GM12878 (cell line): ENCODE measurements around the gene BTG4. TPM values are rescaled to one million over a fixed set of nuclear protein-coding genes. Genes with fewer than 3 reads are reported as not detected.

Source experiments
- ATAC-seq: fragments of 200-7000 bp; cut with Tn5 transposase; 3 replicates; pipeline ENCODE4 v1.9.1; 2020; ENCODE audit warnings: mild to moderate bottlenecking, moderate library complexity
- BruUV-seq: library from RNA; stranded (reverse); fragments of 400-500 nt; replicated peaks from 2 replicates; lab custom pipeline; 2021; lab: Mats Ljungman, UMichigan
- CTCF ChIA-PET: fragments of 300-600 bp; sonication (Branson Sonifier 250); formaldehyde crosslinking; extraction: SDS; loops from one replicate; lab custom pipeline; 2021; ENCODE audit warnings: inconsistent platforms; lab: Yijun Ruan, JAX
- POLR2A ChIA-PET: fragments of 350-600 bp; formaldehyde crosslinking; extraction: SDS; loops from one replicate; lab custom pipeline; 2021; ENCODE audit warnings: inconsistent platforms; lab: Charles Lee
- RAD21 ChIA-PET: fragments of 300-600 bp; sonication (Branson Sonifier 250); formaldehyde crosslinking; loops from one replicate; lab custom pipeline; 2023; ENCODE audit warnings: antibody characterized with exemption; ENCODE audit not compliant: unreplicated experiment; lab: Charles Lee
- SMC1A ChIA-PET: fragments of 300-600 bp; sonication (Branson Sonifier 250); formaldehyde crosslinking; loops from one replicate; lab custom pipeline; 2023; ENCODE audit not compliant: unreplicated experiment, uncharacterized antibody; lab: Charles Lee
- DNase-seq: peaks from one replicate; pipeline ENCODE4 v3.0.0-alpha.2; 2011; ENCODE audit warnings: low read depth, low spot score
- FAIRE-seq: peaks from 3 replicates; lab custom pipeline; 2011; peaks lifted over from hg19 to GRCh38; lab: Jason Lieb, UNC
- H2AFZ ChIP-seq: 2 replicates; pipeline ENCODE4 v1.6.0; 2011; ENCODE audit warnings: low read depth, low read length, control low read depth; ENCODE audit not compliant: control insufficient read depth
- H3K27ac ChIP-seq: 2 replicates; pipeline ENCODE4 v1.5.1; 2011; ENCODE audit warnings: control low read depth; ENCODE audit not compliant: control insufficient read depth, insufficient read depth
- H3K27me3 ChIP-seq, 2 experiments: replicated peaks in 1 of 2; 2 replicates each; pipeline versions ENCODE4 v1.6.0 to v1.6.1; 2011; ENCODE audit warnings: low read length in 1 of 2; ENCODE audit not compliant: control insufficient read depth in 2 of 2, insufficient read depth in 2 of 2
- H3K36me3 ChIP-seq, 2 experiments: 2 replicates each; pipeline ENCODE4 v1.5.1; 2011; ENCODE audit warnings: low read length in 1 of 2; ENCODE audit not compliant: control insufficient read depth in 2 of 2, insufficient read depth in 2 of 2
- H3K4me1 ChIP-seq: 2 replicates; pipeline ENCODE4 v1.6.1; 2011; ENCODE audit warnings: mild to moderate bottlenecking, low read length, moderate library complexity, mixed read lengths; ENCODE audit not compliant: control insufficient read depth, insufficient read depth
- H3K4me2 ChIP-seq: 2 replicates; pipeline ENCODE4 v1.6.0; 2011; ENCODE audit warnings: control low read depth; ENCODE audit not compliant: control insufficient read depth, insufficient read depth
- H3K4me3 ChIP-seq: fragments of 200-600 bp; sonication (generic); 2 replicates; pipeline ENCODE4 v1.5.1; 2016
- H3K79me2 ChIP-seq: 2 replicates; pipeline ENCODE4 v1.6.0; 2011; ENCODE audit warnings: low read length; ENCODE audit not compliant: control insufficient read depth, insufficient read depth
- H3K9ac ChIP-seq: 2 replicates; pipeline ENCODE4 v1.8.0; 2011; ENCODE audit warnings: low read length, control low read depth, mixed read lengths; ENCODE audit not compliant: control insufficient read depth, insufficient read depth
- H3K9me3 ChIP-seq: replicated peaks from 3 replicates; pipeline ENCODE4 v1.5.1; 2011; ENCODE audit warnings: mild to moderate bottlenecking, low read length; ENCODE audit not compliant: control insufficient read depth, insufficient read depth
- H4K20me1 ChIP-seq: 2 replicates; pipeline ENCODE4 v1.6.0; 2011; ENCODE audit not compliant: control insufficient read depth, insufficient read depth
- BCL11A ChIP-seq: IDR thresholded peaks from 2 replicates; pipeline ENCODE4 v1.6.1; 2011; ENCODE audit warnings: low read depth, low read length
- CHD2 ChIP-seq: IDR thresholded peaks from 2 replicates; pipeline ENCODE4 v1.6.1; 2011; ENCODE audit warnings: low read depth, low read length, improper control_type of control experiment, borderline replicate concordance
- CHD4 ChIP-seq: fragments of 200-600 bp; sonication (generic); IDR thresholded peaks from 2 replicates; pipeline ENCODE4 v1.6.1; 2016; ENCODE audit warnings: mild to moderate bottlenecking
- FOXM1 ChIP-seq: IDR thresholded peaks from 2 replicates; pipeline ENCODE4 v1.6.1; 2012; ENCODE audit warnings: low read depth, mild to moderate bottlenecking, inconsistent platforms, low read length, moderate library complexity
- JUND ChIP-seq: IDR thresholded peaks from 2 replicates; pipeline ENCODE4 v1.6.1; 2012; ENCODE audit warnings: low read depth, mild to moderate bottlenecking, low read length, improper control_type of control experiment, moderate library complexity
- MTA3 ChIP-seq: IDR thresholded peaks from 2 replicates; pipeline ENCODE4 v1.6.1; 2012; ENCODE audit warnings: low read length, inconsistent platforms, borderline replicate concordance
- SIN3A ChIP-seq: IDR thresholded peaks from 2 replicates; pipeline ENCODE4 v1.6.1; 2012; ENCODE audit warnings: low read depth, low read length, improper control_type of control experiment
- WGBS: methylation state at CpG from one replicate; pipeline ENCODE4 v1.1.6; 2016; ENCODE audit warnings: low lambda C conversion rate; ENCODE audit not compliant: insufficient replicate concordance, insufficient coverage; ENCODE audit errors: missing lambda C conversion rate; 5-methylcytosine and 5-hydroxymethylcytosine counted together
- in situ Hi-C: fragments of 300-500 bp; cut with MboI; formaldehyde crosslinking; loops from 9 replicates; pipeline ENCODE4 v1.14.3; 2018; ENCODE audit warnings: mixed read lengths
- intact Hi-C: fragments of 100-400 bp; cut with micrococcal nuclease; formaldehyde crosslinking; loops from one replicate; pipeline ENCODE4 v1.14.2; 2022; ENCODE audit not compliant: unreplicated experiment
- polyA plus RNA-seq, 11 experiments: library from polyadenylated mRNA; depleted of rRNA in 4 of 11; unstranded in 6 of 11; stranded (reverse) in 5 of 11; fragments of >200 nt; fragmentation: Nextera tagmentation in 4 of 11; fragmentation: Illumina TruSeq in 1 of 11; extraction: Ambion mirVana in 4 of 11; extraction: Trizol in 1 of 11; gene quantifications; 1 replicate in 1 of 11; 2 replicates in 10 of 11; pipeline versions ENCODE4 v1.2.1 to v1.2.3, GENCODE V29; 2011 to 2016; ENCODE audit warnings: inconsistent platforms in 2 of 11, missing spikeins in 2 of 11, low read depth in 1 of 11
- total RNA-seq, 4 experiments: library from RNA; depleted of rRNA in 3 of 4; stranded (reverse); fragments of >200 nt in 3 of 4; fragmentation: Illumina TruSeq in 1 of 4; extraction: Trizol in 1 of 4; gene quantifications; 2 replicates each; pipeline versions ENCODE4 v1.2.1 to v1.2.3, GENCODE V29; 2013 to 2021
- TF ChIP-seq, protein P1 (sequence below): fragments of 150-350 bp; IDR thresholded peaks from 2 replicates; pipeline ENCODE4 v1.6.1; 2016; ENCODE audit warnings: low read depth, low read length
- TF ChIP-seq, protein P2 (sequence below): fragments of 450-650 bp; IDR thresholded peaks from 2 replicates; pipeline ENCODE4 v1.6.1; 2016; ENCODE audit warnings: mild to moderate bottlenecking
- TF ChIP-seq, protein P3 (sequence below): fragments of 450-650 bp; IDR thresholded peaks from 2 replicates; pipeline ENCODE4 v1.6.1; 2017; ENCODE audit warnings: mild to moderate bottlenecking, moderate library complexity
- TF ChIP-seq, protein P4 (sequence below): fragments of 150-350 bp; IDR thresholded peaks from 2 replicates; pipeline ENCODE4 v1.6.1; 2014; ENCODE audit warnings: mild to moderate bottlenecking, low read depth, low read length

BTG4 gene
- total and polyA plus RNA-seq, 10 of the 15 experiments (the other 5 are each of a cell fraction or from before 2014, with no cell fraction given) = 0.14 TPM; not detected in 9

DNA sequence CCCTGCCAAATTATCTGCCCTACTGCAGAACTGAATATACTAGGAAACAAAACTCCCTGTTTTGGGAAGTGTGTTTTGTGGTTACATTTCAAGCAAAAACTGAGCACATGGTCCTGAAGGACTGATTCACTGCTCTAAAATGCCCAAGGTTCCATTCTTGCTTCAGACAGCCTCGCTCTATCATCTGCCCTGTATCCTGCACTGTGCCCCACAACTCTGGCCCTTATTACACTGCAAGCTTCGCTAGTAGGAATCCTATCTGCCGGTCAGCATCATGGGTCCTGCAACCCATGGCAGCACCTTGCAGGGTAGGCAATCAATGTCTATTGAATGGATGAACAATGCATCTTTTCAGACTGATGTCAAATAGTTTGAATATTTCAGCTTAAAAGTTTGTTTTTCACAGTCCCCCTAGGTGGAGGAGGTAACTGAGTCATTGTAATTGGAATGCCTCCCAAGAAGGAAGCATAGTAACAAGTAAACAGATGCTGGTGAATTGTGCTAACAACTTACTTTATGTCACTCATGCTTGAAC is 49.7 kb upstream of the BTG4 start (continued):
- TF ChIP-seq, protein P1, sequence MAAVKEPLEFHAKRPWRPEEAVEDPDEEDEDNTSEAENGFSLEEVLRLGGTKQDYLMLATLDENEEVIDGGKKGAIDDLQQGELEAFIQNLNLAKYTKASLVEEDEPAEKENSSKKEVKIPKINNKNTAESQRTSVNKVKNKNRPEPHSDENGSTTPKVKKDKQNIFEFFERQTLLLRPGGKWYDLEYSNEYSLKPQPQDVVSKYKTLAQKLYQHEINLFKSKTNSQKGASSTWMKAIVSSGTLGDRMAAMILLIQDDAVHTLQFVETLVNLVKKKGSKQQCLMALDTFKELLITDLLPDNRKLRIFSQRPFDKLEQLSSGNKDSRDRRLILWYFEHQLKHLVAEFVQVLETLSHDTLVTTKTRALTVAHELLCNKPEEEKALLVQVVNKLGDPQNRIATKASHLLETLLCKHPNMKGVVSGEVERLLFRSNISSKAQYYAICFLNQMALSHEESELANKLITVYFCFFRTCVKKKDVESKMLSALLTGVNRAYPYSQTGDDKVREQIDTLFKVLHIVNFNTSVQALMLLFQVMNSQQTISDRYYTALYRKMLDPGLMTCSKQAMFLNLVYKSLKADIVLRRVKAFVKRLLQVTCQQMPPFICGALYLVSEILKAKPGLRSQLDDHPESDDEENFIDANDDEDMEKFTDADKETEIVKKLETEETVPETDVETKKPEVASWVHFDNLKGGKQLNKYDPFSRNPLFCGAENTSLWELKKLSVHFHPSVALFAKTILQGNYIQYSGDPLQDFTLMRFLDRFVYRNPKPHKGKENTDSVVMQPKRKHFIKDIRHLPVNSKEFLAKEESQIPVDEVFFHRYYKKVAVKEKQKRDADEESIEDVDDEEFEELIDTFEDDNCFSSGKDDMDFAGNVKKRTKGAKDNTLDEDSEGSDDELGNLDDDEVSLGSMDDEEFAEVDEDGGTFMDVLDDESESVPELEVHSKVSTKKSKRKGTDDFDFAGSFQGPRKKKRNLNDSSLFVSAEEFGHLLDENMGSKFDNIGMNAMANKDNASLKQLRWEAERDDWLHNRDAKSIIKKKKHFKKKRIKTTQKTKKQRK = no peak
- TF ChIP-seq MTA3 (no peak), JUND (no peak)
- TF ChIP-seq, all 136 proteins: peak for 0

DNA sequence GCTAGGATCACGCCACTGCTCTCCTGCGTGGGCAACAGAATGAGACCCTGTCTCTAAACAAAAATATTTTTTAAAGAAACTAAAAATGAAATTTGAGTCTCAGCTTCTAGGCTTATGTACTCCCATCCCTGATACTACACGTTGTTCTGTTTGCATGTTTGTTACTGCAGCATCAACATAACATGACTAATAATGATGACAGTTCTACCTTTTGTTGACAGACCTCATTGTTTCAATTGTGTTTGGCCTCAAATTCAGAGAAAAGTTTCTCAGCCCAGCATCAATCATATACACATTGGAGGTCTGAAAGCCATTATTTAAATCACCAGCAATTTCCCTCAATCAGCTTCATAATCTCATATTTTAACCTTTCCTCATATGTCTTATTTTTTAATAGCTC is 49.1 kb upstream of the BTG4 start:
- TF ChIP-seq, protein P2, sequence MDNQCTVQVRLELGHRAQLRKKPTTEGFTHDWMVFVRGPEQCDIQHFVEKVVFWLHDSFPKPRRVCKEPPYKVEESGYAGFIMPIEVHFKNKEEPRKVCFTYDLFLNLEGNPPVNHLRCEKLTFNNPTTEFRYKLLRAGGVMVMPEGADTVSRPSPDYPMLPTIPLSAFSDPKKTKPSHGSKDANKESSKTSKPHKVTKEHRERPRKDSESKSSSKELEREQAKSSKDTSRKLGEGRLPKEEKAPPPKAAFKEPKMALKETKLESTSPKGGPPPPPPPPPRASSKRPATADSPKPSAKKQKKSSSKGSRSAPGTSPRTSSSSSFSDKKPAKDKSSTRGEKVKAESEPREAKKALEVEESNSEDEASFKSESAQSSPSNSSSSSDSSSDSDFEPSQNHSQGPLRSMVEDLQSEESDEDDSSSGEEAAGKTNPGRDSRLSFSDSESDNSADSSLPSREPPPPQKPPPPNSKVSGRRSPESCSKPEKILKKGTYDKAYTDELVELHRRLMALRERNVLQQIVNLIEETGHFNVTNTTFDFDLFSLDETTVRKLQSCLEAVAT = no peak
- no peak for TF ChIP-seq SIN3A
- no peak for TF ChIP-seq CHD4
- TF ChIP-seq, protein P3, sequence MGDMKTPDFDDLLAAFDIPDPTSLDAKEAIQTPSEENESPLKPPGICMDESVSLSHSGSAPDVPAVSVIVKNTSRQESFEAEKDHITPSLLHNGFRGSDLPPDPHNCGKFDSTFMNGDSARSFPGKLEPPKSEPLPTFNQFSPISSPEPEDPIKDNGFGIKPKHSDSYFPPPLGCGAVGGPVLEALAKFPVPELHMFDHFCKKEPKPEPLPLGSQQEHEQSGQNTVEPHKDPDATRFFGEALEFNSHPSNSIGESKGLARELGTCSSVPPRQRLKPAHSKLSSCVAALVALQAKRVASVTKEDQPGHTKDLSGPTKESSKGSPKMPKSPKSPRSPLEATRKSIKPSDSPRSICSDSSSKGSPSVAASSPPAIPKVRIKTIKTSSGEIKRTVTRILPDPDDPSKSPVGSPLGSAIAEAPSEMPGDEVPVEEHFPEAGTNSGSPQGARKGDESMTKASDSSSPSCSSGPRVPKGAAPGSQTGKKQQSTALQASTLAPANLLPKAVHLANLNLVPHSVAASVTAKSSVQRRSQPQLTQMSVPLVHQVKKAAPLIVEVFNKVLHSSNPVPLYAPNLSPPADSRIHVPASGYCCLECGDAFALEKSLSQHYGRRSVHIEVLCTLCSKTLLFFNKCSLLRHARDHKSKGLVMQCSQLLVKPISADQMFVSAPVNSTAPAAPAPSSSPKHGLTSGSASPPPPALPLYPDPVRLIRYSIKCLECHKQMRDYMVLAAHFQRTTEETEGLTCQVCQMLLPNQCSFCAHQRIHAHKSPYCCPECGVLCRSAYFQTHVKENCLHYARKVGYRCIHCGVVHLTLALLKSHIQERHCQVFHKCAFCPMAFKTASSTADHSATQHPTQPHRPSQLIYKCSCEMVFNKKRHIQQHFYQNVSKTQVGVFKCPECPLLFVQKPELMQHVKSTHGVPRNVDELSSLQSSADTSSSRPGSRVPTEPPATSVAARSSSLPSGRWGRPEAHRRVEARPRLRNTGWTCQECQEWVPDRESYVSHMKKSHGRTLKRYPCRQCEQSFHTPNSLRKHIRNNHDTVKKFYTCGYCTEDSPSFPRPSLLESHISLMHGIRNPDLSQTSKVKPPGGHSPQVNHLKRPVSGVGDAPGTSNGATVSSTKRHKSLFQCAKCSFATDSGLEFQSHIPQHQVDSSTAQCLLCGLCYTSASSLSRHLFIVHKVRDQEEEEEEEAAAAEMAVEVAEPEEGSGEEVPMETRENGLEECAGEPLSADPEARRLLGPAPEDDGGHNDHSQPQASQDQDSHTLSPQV = no peak
- no peak for TF ChIP-seq BCL11A
- no peak for TF ChIP-seq CHD2
- TF ChIP-seq, protein P4, sequence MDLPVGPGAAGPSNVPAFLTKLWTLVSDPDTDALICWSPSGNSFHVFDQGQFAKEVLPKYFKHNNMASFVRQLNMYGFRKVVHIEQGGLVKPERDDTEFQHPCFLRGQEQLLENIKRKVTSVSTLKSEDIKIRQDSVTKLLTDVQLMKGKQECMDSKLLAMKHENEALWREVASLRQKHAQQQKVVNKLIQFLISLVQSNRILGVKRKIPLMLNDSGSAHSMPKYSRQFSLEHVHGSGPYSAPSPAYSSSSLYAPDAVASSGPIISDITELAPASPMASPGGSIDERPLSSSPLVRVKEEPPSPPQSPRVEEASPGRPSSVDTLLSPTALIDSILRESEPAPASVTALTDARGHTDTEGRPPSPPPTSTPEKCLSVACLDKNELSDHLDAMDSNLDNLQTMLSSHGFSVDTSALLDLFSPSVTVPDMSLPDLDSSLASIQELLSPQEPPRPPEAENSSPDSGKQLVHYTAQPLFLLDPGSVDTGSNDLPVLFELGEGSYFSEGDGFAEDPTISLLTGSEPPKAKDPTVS = no peak
- no peak for TF ChIP-seq FOXM1
- CTCF ChIA-PET = interaction anchor here (1.0 to 5.0 kb wide), 6 partner anchors 10 to 274 kb away, joined by 3 to 24 read pairs (median 6); no protein-coding TSS in a partner anchor
- Histone ChIP-seq H2AFZ (no peak overlapping the region), H3K79me2 (no peaks in the 10 kb centered on the region), H3K27ac (no peak overlapping the region), H3K4me1 (no peaks in the 10 kb centered on the region), H3K9ac (no peak overlapping the region), H3K4me3 (no peak overlapping the region), H3K27me3 (no peaks in the 10 kb centered on the region), H4K20me1 (no peaks in the 10 kb centered on the region), H3K9me3 (no peaks in the 10 kb centered on the region; the same call in 2 of the 3 replicates), H3K36me3 (no peaks in the 10 kb centered on the region), H3K4me2 (no peak overlapping the region)
- FAIRE-seq (no peak), DNase-seq (no peak), ATAC-seq (no peak)
- SMC1A ChIA-PET = interaction anchor here (0.7 to 2.3 kb wide), 5 partner anchors 8 to 282 kb away, joined by 3 to 5 read pairs (median 4); no protein-coding TSS in a partner anchor
- intact Hi-C loops = loop anchor here (10.0 kb wide), 1 partner anchor 423 kb away; no protein-coding TSS in a partner anchor
- 31% methylated on average over 3 of the region's 3 CpGs for WGBS
- POLR2A ChIA-PET = no interaction called here
- RAD21 ChIA-PET = no interaction called here
- in situ Hi-C loops = no loop called here
- no TSS peak for BruUV-seq
